Measurements from ENCODE around the gene NSMF.

DNA sequence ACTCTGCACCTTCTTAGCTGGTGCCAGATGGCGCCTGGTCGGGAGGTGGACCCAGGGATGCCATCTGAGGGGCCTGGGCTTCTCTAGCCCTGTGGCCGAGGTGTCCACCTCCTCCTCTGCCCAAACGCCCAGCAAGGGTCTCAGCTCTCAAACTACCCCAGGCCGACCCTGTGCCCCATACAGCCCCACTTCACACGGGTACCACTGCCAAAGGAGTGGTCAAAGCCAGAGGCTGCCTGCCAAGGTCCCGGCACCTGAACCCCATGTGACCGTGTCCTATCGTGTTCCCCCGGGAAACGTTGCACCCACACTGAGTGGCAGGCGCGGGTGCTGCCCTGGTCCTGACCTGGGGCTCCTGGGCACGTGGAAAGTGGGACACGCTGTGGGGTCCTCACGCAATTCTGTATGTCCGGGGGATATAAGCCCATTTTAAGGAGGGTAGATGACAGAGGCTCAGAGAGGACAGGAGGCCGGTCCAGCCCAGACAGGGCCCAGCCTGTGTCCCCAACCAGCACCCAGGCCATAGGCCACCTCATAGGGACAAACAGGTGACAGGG is 19.9 kb downstream of the NSMF start:
- TF ChIP-seq, protein P1, sequence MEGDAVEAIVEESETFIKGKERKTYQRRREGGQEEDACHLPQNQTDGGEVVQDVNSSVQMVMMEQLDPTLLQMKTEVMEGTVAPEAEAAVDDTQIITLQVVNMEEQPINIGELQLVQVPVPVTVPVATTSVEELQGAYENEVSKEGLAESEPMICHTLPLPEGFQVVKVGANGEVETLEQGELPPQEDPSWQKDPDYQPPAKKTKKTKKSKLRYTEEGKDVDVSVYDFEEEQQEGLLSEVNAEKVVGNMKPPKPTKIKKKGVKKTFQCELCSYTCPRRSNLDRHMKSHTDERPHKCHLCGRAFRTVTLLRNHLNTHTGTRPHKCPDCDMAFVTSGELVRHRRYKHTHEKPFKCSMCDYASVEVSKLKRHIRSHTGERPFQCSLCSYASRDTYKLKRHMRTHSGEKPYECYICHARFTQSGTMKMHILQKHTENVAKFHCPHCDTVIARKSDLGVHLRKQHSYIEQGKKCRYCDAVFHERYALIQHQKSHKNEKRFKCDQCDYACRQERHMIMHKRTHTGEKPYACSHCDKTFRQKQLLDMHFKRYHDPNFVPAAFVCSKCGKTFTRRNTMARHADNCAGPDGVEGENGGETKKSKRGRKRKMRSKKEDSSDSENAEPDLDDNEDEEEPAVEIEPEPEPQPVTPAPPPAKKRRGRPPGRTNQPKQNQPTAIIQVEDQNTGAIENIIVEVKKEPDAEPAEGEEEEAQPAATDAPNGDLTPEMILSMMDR (IDR thresholded peaks at IDR 0.05) = no peak
- TF ChIP-seq POLR2A (IDR thresholded peaks at IDR 0.05) (no peak), POLR2AphosphoS5 (IDR thresholded peaks at IDR 0.05; ENCODE audit: insufficient read depth in 1 of 2, low read depth in 1 of 2) (no peak)
